Measurements from ENCODE around the gene LEFTY1.
A peak's percentile ranks its signal among the peaks of the same experiment; 100 is the strongest.
"Not testable (repeated sequence)": the region's sequence is repeated elsewhere in the genome, so short reads cannot be mapped to it uniquely, and the experiment has no call there.

LEFTY1 gene

GRCh38 chr1:225887554-225888288 is 1.2 kb downstream of the LEFTY1 start:
- not testable (repeated sequence) for DNase-seq (ENCODE audit: low read depth)

GRCh38 chr1:225887030-225887314 is 2.0 kb downstream of the LEFTY1 start:
- DNase-seq (ENCODE audit: low read depth), result no peak

DNA sequence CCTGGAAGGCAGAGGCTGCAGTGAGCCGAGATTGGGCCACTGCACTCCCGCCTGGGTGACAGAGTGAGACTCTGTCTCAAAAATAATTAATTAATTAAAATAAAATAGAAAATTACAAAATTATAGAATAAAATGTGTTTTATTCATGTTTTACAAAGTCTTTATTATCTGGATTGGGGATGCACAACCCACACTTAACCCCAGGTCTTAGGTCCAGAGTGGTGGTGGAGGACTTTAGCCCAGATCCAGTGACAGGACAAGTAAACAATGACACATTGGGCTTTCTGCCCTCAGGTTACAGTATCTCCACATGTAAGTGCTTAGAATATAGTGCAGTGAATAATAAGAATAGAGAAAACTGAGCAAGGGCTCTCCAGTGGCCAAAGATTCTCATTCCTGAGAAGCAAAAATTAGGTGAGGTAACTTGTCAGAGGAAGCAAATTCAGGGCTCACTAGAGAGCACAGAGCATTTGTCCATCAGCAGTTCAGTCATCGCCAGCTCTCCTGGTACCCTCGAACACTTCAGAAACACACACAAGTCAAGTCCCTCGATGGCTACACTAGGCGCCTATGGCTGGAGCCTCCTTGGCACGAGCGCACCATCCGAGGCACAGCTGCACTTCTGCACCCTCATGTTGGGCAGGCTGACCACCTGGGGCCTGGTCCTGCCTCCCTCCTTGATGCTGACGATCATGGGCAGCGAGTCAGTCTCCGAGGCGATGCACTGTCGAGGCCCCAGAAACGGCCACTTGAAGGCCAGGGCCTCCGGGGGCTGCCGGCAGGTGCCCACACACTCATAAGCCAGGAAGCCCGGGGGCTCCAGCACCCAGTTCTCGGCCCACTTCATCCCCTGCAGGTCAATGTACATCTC is 2.6 kb downstream of the LEFTY1 start:
- no peak for DNase-seq (ENCODE audit: low read depth)

- no peak for DNase-seq (ENCODE audit: low read depth)
Observed at GRCh38 chr1:225885336-225885735, 3.6 kb downstream of the LEFTY1 start.

GRCh38 chr1:225883616-225884265 is 5.2 kb downstream of the LEFTY1 start:
- DNase-seq (ENCODE audit: low read depth), result no peak

GRCh38 chr1:225882694-225883615 is 6.0 kb downstream of the LEFTY1 start:
- DNase-seq (ENCODE audit: low read depth), result peak; percentile 36

- peak; percentile 82 for DNase-seq (ENCODE audit: low read depth)
Observed at GRCh38 chr1:225881959-225882693, 6.8 kb downstream of the LEFTY1 start, which contains the start of gene TMEM63A. TSS of gene TMEM63A (minus strand) at chr1:225882380. CDS start at chr1:225877580, 4,800 bp downstream.

GRCh38 chr1:225881081-225881958 is 7.6 kb downstream of the LEFTY1 start:
- peak; percentile 47 for DNase-seq (ENCODE audit: low read depth)

DNA sequence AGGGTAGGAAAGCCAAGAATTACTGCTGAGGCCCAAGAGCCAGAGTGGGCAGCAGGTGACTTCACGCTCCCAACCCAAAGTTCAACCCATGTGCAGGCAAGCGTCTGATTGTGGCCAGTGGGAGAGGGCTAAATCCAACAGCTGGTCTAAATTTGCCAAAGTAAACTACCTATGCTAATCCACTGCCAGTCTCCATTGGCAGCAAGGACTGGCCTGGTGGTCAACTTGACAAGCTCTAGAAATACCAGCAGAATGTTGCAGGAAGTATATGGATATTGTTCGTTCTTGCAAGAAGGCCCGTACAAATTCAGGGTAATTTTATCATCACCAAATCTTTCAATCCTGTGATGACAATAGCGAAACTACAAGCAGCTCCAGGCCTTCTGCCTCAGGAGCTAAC is 8.3 kb downstream of the LEFTY1 start:
- DNase-seq (ENCODE audit: low read depth), result no peak

GRCh38 chr1:225880222-225880588 is 8.7 kb downstream of the LEFTY1 start:
- DNase-seq (ENCODE audit: low read depth), result no peak

DNA sequence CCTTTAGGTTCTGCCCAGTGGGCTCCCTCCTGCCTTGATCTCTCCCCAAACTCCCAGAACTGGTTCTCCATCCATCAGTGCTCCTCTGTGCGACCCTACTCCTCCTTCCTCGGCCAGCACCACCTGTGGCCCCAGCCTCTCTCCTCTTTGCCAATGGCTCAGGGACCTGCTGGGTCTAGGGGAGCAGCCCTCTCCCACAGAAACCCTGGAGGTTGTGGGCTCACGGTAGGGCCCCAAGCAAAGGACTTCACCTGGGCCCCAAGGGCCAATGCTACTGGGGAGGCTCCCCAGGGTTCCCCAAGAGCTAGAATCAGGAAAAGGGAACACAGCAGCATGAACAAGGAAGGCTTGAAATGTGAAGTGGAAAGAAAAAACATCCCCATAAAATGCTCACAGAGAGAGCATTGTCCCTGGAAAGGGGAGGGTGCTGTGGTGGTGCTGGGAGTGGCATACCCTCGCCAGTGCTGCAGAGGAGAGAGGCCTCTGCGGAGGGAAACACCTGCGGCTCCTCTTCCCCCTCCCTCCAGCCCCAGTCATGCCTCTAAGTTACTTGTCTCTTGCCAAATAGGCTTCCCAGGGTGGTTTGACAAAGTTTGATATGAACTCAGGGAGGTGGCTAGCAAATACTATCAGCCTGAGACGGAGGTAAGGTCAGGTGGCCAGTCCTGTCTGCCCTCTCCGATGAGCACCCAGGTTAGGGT is 9.3 kb downstream of the LEFTY1 start:
- no peak for DNase-seq (ENCODE audit: low read depth)

- no peak for DNase-seq (ENCODE audit: low read depth)
Observed at GRCh38 chr1:225878282-225878681, 10.7 kb downstream of the LEFTY1 start.

GRCh38 chr1:225877580-225877979 is 11.4 kb downstream of the LEFTY1 start:
- peak; percentile 48 for DNase-seq (ENCODE audit: low read depth)

GRCh38 chr1:225876900-225877510 is 11.9 kb downstream of the LEFTY1 start:
- no peak for DNase-seq (ENCODE audit: low read depth)

DNA sequence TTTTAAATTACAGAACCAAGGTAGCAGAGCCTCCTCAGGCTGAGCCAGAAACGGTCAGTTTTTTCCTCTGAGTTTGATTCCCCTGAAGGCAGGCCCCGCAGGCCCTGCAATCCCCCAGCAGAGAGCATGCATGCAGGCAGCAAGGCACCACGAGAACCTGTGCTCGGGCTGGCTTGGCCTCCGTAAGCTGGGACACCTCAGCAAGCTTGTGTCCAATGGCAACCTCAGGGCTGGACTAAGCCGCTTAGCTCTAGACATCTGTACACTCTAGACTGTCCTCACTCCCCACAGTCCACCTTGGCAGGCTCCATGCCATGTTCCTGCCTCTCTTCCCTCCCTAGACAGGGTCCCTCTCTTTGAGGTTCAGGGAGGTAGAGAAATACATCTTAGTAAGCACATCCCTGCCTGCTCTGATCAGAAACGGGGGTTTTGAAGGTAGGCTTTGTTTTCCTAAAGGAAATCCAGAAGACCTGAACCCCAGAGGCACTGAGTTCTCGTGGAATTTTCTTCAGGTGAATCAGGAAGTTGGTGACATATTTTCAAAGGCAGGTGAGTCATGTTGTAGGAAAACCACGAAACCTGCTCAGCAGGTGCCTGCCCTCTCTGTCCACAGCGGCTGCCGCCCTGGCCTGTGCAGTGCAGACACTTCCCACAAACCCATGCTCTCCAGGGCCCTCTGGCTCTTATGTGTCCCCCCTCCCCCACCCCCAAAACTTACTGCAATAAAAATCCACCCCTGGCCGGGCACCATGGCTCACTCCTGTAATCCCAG is 13.7 kb downstream of the LEFTY1 start:
- DNase-seq (ENCODE audit: low read depth), result no peak

DNA sequence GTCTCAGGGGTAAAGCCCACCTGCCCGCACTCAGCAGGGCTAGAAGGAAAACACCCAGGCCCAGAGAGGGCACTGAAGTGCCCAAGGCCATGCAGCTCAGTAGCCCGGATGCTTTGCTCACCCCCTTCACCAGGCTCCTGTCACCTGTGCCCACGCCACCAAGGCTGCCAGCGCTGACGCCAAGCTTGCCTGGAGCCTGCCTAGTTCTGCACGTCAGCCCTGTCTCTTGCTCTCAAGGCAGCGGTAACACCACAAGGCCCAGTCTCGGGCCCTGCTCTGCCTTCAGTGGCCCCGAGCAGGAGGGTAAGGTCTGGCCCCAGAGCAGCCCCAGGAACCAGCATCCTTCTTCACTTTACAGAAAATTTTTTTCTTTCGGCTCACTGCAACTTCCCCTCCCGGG is 14.5 kb downstream of the LEFTY1 start:
- no peak for DNase-seq (ENCODE audit: low read depth)

DNA sequence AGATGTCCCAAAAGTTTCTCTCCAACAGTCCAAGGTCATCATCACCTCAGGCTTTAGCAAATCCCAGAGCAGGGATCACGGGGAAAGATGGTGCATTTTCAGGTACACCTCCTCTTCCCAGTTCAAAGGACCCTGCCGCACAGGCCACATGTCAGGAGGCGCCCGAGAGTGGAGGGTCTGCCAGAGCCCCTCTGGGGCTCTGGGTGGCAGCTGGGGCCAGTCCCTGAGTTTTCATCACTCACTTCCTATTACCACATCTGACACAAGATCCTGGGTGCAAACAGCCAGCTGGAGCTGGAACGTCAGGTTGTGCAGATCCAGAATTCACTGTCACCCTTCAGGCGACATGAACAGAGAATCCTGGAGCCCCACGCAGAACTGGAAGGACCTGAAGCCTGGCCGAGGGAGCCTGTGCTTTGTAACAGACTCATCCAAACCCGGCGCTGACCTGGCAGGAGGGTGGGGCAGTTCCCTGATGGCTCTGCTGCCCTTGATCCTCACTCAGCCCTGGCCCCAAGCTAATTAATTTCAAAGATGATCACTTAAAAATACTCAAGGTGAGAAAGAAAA is 15.6 kb downstream of the LEFTY1 start:
- DNase-seq (ENCODE audit: low read depth), result no peak

GRCh38 chr1:225872075-225872430 is 16.9 kb downstream of the LEFTY1 start:
- DNase-seq (ENCODE audit: low read depth), result no peak
